Stimulated activated CD4-positive, alpha-beta T cell treated with anti-CD3 and anti-CD28 coated beads, Interleukin-1b, Interleukin-23, amount 100 ng/mL, for 48 hours (primary cell): ENCODE results near the gene PHACTR1.
A peak's percentile ranks its signal among the peaks of the same experiment; 100 is the strongest.
"Not testable (repeated sequence)": the region's sequence is repeated elsewhere in the genome, so short reads cannot be mapped to it uniquely, and the experiment has no call there.

Experiments used
- DNase-seq: peaks from one replicate; pipeline ENCODE4 v3.0.0-alpha.2; 2020

PHACTR1 gene

DNA sequence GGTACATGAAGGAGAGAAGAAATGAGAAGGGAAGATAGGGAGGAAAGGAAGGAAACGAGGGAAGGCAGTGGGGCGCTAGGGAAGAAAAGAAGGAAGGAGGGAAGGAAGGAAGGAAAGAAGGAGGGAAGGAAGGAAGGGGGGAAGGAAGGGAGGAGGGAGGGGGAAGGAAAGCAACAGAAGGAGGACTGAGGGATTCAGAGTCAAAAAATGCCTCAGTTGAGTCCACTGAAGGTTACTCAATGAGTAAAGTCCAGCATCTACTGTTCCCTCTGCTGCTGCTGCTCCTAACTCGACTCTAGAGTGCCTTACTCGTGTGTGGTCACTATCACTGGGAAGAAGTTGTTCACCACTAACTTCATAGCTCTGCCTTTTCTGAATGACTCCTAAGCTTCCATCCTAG is 33.8 kb downstream of the PHACTR1 start:
- no peak for DNase-seq

DNA sequence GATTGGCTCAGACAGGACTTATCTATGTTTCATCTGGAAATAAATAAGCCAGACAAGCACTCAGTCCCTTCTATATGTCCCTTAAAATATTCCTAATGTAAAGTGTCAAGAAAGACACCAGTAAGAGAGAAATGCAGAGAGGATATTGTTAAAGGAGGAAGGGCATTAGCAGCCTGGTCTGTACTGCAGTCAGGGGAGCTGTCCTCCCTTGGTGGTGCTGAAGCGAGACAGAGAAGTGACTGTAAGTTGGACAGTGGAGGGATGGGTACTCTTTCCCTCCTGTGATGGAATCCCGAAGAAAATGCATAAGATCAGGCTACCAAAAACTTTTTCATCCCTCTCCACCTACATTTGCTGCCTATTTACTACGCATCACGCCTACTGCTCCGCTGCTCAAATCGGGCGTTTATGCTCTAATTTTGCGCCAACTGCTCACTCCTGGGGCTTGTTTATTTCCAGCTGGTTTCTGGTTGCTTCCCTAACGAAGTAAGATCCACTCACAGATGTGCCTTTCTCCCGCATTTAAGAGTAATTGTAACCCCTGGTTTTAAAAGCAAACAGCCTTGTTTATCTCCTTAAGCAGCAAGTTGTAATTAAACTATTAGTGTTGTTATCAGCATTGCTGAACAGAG is 35.2 kb downstream of the PHACTR1 start:
- peak; percentile 6 for DNase-seq

DNA sequence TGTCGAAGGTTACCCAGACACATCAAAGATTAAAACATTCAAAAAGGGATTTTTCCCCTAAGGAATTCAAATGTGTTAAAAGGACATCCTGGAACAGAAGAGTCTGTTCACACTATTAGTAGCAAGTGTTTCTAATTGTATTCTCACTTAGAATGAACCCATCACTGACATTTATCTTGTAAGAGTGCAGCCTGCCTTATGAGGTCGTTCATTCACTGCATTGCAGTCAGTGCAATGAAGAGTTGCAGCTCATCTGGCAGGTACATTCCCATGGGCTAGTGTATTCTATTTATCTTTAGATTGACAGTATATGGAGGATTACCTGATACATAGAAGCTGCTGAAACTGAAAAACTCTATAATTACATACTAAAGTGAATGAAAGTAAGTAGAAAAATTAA is 36.5 kb downstream of the PHACTR1 start:
- no peak for DNase-seq

DNA sequence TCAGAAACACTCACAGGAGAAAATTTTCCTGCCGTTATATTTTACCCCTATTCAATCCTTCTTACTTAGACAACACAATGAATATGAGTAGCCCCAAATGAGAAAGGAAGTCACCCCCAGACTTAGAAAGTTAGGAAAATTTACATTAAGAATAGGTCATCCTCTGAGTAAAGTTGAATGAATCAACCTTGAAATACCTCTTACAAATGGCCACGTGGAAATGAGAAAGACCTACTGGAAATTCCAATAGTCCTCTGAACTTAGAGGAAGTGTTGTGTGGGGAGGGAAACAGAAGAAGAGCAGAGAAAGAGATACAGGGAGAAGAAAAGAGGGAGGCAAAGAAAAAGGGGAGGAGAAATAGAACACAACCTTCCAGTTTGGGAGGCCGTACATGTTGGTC is 43.7 kb downstream of the PHACTR1 start:
- no peak for DNase-seq

DNA sequence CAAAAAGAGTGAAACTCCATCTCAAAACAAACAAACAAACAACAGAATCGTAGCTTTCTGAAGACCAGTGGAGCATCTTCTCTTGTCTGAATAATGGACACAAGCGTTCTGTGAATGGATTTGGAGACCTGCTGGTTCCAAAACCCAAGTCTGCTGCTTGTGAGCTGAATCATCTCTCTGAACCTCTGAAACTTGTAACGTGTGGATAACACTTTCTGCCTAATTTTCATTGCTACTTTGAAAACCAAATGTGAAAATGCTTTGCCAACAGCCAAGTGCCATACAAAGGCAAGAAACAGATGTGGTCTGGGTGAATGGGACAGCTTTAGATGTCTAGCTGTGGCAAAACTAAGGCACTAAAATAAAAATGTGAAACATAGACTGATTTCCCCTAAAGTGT is 44.3 kb downstream of the PHACTR1 start:
- no peak for DNase-seq

DNA sequence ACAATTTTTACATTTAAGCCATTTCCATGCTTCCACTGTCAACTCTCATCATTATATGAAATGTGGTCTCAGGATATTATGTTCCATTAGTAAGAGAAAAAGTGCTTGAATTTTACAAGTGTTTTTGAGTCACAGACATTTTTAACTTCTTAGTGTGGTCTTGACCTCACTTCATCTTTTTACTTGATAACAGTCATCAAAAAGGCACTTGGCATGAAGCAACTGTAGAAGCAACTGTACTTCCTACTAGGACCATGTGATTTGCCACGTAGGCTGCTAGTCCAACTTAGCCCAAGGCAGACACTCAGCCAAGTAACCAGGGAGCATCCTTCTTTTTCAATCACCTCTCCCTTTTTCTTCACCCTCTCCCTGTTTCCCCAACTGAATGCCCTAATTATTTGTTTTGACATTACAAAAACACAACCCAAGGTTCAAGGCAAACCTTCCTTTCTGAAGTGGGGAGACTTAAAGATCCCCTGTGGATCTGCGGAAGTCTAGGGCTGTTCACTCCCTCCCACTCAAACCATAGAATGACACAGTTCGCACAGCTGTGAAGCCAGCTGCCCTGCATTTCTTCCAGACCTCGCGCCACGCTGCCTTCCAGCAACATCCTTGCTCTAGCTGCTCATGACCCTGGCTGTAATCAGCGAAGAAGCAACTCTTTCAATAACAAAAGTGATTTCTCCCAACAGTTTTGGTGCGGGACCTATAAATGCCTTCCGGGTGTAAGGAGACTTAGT is 45.0 kb downstream of the PHACTR1 start:
- DNase-seq: no peak

DNA sequence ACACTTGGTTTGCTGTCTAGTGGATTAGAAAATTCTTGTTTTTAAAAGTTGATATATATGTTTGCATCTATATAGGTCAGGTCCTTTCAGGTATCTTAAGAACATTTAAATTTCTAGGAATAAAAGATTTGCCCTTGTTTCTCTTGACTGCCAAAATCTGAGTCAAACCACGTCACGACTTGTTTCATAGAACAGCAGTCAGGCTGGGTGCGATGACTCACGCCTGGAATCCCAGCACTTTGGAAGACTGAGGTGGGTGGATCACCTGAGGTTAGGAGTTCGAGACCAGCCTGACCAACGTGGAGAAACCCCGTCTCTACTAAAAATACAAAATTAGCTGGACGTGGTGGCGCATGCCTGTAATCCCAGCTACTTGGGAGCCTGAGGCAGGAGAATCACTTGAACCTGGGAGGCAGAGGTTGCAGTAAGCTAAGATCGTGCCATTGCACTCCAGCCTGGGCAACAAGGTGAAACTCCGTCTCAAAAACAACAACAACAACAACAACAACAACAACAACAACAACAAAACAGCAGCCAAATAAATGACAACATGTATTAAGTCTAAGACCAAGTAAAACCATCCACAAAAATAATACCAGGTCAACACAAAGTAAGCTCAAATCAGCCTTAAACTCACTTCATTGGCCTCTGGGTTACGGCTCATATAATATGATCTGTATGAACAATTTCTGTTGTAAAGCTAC is 46.3 kb downstream of the PHACTR1 start:
- not testable (repeated sequence) for DNase-seq

DNA sequence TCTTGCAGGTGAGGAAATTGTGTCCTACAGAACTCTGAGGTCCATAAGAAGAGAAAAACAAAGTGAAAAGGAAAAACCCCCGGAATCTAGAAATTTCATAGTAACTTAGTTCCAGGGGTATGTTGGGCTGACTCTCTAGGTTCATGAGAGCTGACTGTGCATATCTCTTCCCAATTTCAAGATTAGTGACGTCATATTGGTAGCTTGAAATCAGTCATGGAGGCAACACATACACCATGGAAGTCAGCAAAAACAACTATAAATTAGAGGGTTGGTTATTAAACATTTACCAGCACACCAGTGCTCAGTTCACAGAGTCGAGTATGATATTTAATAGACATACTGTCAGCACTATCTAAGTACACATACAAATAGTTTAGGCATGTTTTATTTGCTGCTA is 49.8 kb downstream of the PHACTR1 start:
- DNase-seq: no peak

DNA sequence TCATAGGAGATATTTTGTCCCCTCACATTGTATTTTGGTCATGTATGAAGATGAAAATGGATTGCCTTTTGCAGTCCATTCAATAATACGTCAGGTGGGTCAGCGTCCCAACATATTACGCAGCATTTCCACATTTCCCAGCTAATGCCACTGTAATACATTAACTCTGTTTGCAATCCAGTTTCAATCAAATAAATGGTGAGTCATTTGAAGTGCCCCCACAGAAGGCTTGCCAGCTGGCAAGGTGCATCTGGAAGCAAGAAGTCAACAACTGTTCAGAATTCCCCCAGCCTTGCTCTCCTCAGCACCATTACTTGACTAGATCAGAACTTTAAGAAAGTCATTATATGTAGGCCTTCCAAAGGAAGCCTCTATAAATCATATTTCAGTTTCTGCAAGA is 50.4 kb downstream of the PHACTR1 start:
- no peak for DNase-seq

DNA sequence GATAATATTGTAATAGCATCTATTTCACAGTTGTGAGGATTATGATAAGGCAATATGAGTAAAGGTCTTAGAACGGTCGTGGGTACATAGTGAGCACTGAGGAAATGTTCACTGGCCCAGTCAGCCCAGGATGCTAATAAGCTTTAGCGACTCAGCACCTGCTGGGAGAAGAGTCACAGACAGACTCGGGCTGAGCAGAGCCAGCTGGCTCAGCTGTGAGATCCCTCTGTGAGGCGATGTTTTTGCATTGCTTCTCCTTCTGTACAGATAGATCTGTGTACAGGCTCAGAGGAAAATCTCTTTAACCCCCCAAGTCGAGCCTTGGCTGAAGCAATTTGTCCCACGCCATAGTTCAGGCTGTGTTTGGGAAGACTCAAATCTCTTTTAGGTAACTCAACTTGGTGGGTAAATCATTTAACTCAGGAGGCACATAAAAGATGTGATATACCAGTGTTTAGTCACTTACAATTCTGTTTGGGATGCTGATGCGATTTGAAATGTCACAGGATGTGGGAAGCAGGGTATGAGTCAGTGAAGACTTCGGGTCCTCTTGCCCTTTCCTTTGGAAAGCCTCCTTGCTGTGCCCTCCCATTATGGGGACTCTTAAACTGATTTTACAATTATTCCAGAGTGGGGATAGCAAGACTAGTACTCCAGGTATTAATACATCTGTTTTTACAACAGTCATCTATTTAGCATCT is 53.1 kb downstream of the PHACTR1 start:
- DNase-seq: no peak

DNA sequence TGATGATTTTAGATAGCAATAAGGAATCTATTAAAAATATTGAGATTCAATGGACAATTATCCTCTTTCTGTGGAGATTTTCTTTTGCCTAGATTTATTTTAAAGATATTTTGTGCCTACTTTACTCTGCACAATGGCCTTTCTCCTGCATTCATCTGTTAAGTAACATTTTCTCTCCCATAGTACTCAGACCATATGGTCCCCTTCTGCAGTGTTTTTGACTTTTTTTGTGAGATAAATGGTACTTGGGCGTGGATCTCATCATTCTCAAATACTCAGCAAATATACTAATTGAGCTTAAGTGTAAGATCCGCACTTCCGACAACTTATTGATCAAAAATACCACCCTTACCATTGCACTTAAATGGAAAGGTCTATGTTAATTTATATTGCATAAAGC is 55.8 kb downstream of the PHACTR1 start:
- DNase-seq: no peak

DNA sequence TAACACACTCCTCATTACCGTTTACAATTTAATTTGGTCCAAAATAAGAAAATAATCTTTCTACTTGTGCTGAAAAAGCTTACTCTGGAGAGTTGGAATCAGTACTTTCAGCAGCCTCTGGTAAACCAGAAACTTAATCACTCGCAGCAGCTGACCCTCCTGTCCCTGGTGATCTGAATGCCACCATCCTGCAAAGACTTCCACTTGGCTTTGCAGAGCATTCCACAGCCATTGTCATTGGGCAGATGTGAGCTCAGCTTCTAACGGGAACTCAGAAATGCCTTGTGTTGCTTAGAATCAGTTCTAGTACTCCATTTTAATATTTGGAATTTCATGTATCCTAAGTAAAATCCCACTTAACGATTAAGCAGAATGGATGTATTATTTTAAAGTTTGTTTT is 59.7 kb downstream of the PHACTR1 start:
- no peak for DNase-seq

DNA sequence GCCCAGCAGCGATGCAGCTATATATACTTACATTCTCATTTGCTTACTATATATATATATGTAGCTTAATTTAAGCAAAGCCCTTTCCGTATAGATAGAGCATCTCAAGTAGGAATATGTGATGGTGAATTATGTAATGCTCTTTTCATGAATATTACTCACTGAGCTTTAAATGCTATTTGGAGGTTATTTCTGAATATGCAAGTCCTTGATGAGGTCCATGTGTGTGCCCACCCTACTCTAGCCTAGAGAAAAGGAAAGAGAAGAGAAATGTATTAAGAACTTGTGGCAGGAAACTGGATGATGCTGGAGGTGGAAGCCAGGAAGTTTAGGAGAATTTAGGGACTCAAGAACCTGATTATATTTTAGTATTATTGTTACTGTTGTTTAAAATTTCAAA is 63.2 kb downstream of the PHACTR1 start:
- no peak for DNase-seq

DNA sequence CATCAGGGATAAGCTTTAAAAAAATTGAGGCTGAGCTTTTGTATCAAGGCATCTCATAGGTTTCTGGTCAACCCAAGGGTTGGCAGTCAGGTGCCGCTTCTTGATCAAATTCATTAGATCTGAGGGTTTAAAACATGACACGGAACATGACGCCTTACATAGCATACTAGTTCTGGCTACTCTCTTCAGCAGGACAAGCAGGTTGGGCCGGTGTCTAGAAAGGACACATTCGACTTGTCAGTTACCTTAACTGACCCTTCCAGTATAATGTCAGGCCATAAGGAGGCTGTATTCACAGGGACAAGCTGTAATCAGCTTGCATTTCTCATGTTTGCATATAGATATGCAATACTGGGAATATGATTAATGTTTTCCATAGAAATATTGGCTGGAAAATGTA is 65.6 kb downstream of the PHACTR1 start:
- DNase-seq: no peak

DNA sequence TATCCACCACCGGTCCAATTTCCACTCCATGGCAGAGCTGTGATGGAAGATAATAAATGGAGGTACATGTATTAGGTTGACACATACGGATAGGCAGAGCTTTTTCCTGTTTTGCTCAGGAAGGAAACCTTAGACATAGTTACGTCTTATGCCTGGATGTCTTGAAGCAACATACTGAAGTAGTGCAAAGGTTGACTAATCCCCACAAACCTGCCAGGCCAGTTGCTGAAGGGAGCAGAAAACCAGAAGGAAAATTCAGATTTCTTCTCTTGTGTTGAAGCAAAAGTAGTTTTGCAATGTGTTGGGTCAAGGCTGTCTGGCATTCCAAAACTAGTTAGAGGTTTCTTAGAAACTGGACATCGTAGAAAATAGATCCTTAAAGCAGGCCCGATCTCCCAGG is 68.7 kb downstream of the PHACTR1 start:
- no peak for DNase-seq

DNA sequence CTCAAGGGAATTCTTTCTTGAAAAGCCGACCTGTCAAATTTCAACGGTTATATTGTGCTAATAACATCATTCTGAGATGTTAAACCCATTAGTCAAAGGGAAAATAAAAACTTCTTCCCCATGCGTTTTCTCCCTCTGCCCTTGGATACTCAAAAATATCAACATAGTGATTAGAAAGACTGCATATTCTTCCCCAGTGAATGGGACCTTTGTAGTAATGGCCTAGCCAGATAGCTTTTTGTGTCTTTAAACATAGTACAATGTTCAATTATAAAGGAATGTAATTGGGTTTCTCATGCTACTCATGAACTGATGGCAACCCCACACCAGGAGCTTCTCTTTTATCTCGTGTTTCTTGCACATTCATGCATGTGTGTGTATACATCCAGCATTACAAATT is 69.4 kb downstream of the PHACTR1 start:
- no peak for DNase-seq

DNA sequence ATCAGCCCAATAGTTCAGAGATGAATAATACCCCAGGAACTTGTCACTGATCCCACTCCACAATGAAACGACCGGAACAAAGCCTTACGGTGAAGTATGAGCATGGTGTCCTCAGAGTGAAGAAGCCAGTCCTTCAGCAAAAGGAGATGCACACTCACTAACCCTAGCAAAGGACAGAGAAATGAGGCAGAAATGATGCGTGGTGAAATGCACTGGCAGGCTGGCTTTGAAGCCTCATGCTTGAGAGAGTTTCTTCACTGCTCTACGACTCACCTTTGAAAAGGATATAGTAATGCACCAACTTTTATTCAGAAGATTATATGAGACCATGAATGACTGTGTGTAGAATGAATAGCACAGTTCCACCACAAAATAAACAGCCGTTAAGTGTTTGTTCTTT is 74.8 kb downstream of the PHACTR1 start:
- no peak for DNase-seq

DNA sequence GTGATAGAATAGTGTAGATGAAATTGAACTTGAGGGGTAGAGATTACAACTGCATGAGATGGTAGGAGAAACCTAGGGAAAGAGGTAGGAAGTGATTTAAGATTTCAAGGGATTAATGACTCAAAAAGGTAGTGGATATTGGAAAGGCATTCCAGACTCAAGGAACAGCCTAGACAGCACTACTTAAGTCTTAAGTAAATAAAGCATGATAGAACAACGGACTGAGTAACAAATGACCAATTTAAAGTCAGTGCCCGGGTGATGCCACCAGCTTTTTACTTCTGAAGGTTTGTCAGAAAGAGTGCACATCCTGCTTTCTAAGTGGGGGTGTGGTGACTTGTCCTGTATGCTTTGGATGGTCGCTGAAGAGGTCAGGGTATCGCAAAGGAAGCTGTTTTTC is 81.8 kb downstream of the PHACTR1 start:
- no peak for DNase-seq

DNA sequence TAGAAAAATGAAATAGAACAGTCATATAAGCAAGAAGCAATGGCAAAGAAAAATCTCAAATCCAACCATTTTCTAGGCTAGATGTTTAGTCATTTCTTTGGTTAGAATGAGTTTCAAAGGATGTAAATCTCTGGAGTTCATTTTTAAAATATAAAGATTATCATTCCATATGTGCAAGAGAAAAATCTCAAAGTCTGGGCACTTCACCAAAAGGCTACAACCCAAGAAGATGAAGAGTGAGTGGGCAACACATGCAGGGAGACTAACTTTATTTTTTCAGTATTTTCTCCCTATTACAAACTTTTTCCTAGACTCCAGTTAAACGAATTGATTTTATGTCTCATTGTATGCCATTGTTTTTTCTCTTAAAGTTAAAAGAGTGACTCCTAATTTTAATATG is 83.6 kb downstream of the PHACTR1 start:
- no peak for DNase-seq

DNA sequence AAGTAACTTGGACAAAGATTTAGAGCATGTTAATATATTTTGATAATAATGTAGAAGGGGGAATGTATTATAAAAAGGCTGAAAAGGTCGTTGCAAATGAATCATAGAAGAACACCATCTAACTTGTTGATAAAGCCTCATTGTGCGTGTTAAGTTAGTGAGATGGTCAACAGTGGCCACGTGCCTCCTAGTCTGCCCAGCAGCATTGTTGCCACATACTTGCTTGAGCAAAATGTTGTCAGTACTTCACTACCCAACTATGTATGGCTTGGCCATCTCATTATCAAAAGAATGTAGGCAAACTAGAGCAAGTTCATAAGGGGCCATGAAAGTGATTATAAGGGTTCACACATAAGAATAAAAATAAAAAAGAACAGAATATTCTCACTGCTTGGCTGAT is 84.6 kb downstream of the PHACTR1 start:
- no peak for DNase-seq

DNA sequence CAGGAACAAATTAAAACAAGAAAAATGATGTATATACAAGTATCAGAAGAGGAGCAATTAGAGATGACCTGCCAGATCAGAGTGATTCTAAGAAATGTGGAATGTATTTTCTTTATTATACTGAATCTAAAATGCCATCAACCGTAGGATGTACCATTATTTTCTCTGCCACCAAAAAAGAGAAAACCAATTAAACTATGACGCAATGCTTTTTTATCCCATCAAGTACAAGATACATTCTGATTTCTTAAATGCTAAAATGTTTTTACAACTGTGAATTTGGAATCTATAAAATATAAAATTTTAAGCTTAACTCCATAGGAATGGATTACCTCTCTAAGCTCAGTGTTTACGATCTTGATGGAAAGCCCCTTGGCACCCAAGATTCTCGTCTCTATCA is 85.9 kb downstream of the PHACTR1 start:
- DNase-seq: no peak

DNA sequence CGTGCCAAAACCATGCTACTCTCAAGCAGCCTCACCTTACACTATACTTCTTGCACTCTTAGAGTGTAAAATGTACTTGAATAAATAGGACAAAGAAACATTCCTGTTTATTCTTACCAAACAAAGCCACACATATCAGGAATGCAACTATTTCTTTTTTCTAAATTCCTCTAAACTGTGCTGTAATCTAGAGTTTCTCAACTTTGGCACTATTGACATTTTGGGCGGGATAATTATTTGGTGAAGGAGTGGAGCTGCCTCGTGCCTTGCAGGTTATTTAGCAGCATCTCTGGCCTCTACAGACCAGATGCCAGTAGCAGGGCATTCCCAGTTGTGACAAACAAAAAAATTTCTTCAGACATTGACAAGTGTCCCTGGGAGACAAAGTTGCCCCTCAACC is 86.9 kb downstream of the PHACTR1 start:
- DNase-seq: no peak

DNA sequence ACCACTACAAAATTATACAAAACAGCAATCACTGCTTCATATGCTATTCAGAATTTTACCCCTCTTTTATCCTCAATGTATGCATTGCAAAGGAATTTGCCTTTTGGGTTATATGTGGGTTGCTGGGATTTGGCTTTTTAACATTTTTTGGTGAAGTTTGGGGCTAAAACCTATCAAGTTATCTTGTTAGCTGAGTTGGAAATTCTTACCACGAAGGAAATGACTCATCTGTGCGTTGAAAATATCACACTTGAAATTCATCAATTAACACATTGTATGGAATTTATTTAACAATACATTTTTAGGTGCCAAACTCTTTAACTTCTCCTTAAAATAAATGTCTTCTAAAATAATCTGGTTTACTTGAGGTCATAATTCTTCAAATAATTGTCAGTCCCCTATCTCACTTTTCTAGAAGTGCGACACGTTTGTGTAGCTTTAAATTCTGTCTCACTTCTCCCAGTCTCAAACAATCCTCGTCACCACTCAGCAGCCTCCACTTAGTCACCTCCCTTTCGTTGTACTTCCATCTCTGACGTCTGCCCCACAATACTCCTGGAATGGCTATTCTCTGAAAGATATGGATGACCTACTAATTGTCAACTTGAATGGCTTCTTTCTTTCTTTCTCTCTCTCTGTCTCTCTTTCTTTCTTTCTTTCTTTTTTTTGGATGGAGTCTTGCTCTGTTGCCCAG is 88.5 kb downstream of the PHACTR1 start:
- no peak for DNase-seq
